SK-N-SH (cell line): ENCODE results near the gene PPFIBP2.

Experiments used
- CHD2 ChIP-seq: fragments of 150-350 bp; IDR thresholded peaks from 2 replicates; pipeline ENCODE4 v1.6.1; 2018; ENCODE audit warnings: low read length; ENCODE audit not compliant: partially characterized antibody
- CTCF ChIP-seq: fragments of 200-600 bp; sonication (generic); IDR thresholded peaks from 2 replicates; pipeline ENCODE4 v1.6.1; 2017; ENCODE audit warnings: antibody characterized with exemption, mild to moderate bottlenecking, moderate library complexity
- GATA2 ChIP-seq: sonication (generic); formaldehyde crosslinking; IDR thresholded peaks from 2 replicates; pipeline ENCODE4 v1.5.0; 2020; ENCODE audit warnings: mild to moderate bottlenecking, missing genetic modification reagents
- MAX ChIP-seq: IDR thresholded peaks from 2 replicates; pipeline ENCODE4 v1.4.0; 2012; ENCODE audit warnings: low read depth
- POLR2AphosphoS5 ChIP-seq: IDR thresholded peaks from 2 replicates; pipeline ENCODE4 v1.6.1; 2012; ENCODE audit warnings: low read depth, low read length
- RAD21 ChIP-seq: IDR thresholded peaks from 2 replicates; pipeline ENCODE4 v1.6.1; 2012; ENCODE audit warnings: mild to moderate bottlenecking, low read length
- RCOR1 ChIP-seq: fragments of 150-350 bp; IDR thresholded peaks from 2 replicates; pipeline ENCODE4 v1.6.1; 2017; ENCODE audit warnings: antibody characterized with exemption, low read length
- REST ChIP-seq: IDR thresholded peaks from 2 replicates; pipeline ENCODE4 v1.6.1; 2012; ENCODE audit warnings: mild to moderate bottlenecking, low read depth, low read length, moderate library complexity
- SIN3A ChIP-seq: IDR thresholded peaks from 2 replicates; pipeline ENCODE4 v1.6.1; 2012; ENCODE audit warnings: low read depth, mild to moderate bottlenecking, low read length, moderate library complexity, borderline replicate concordance
- TEAD4 ChIP-seq: IDR thresholded peaks from 2 replicates; pipeline ENCODE4 v1.4.0; 2012; ENCODE audit warnings: mild to moderate bottlenecking, borderline replicate concordance; ENCODE audit not compliant: insufficient read depth
- TF ChIP-seq, protein P1 (sequence below): IDR thresholded peaks from 2 replicates; pipeline ENCODE4 v1.4.0; 2012; ENCODE audit warnings: low read depth, borderline replicate concordance

DNA sequence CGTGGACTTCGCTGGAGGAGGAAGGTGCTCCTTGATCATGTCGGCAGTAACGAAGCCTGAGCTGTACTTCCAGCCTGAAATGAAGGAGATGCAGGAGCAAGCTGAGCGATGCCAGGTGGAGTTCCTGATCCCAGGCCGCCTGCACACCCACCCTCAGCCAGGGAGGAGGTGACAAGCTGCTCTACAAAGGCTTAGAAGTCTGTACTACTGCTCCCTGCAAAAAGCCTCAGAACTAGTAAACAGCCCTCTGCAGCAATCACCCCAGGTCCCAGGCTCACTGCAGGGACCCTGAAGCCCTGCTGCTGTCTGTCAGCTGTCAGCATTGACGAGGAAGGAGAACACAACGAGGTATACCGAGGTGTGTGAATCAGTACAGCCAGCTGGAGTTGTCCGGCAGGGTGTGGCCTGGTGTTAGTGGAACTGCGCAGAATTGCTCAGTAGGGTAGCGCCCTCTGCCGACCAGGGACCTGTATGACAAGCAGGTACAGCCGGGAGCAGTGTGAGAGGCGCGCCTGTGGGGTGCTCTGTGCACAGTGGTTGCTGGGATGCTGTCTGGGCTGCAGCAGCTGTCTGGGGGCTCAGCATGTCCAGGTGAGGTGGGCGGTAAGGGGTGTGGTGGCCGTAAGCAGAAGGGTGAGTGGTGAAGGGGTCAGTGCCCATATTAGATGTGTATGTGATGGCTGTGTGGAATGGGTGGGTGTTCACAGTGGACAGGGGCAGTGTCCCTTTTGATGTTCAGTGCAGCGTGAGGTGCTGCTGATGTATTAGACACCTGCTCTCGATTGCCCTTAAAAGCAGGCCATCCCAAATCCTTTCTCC is 151.9 kb downstream of the PPFIBP2 start:
- TF ChIP-seq SIN3A = no peak
- TF ChIP-seq CTCF = peak; percentile 79
- no peak for TF ChIP-seq MAX
- no peak for TF ChIP-seq CHD2
- no peak for TF ChIP-seq GATA2
- no peak for TF ChIP-seq REST
- TF ChIP-seq, protein P1, sequence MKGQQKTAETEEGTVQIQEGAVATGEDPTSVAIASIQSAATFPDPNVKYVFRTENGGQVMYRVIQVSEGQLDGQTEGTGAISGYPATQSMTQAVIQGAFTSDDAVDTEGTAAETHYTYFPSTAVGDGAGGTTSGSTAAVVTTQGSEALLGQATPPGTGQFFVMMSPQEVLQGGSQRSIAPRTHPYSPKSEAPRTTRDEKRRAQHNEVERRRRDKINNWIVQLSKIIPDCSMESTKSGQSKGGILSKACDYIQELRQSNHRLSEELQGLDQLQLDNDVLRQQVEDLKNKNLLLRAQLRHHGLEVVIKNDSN = no peak
- TF ChIP-seq POLR2AphosphoS5 = no peak
- no peak for TF ChIP-seq RCOR1
- no peak for TF ChIP-seq TEAD4
- TF ChIP-seq RAD21 = peak; percentile 93
